HepG2 (cell line): ENCODE results near the gene SLC35F1. TPM values are rescaled to one million over a fixed set of nuclear protein-coding genes. Genes with fewer than 3 reads are reported as not detected.

Source experiments
- ATAC-seq: fragments of 200-7000 bp; cut with Tn5 transposase; 3 replicates; pipeline ENCODE4 v1.9.1; 2020; ENCODE audit warnings: mild to moderate bottlenecking, moderate library complexity
- Bru-seq: library from RNA; stranded (reverse); fragments of 400-500 nt; gene quantifications from one replicate; lab custom pipeline; 2021; lab: Mats Ljungman, UMichigan
- BruChase-seq, 2 experiments: library from RNA; stranded (reverse); fragments of 400-500 nt; gene quantifications; one replicate each; lab custom pipeline; 2021; lab: Mats Ljungman, UMichigan
- BruUV-seq: library from RNA; stranded (reverse); fragments of 400-500 nt; replicated peaks from 2 replicates; lab custom pipeline; 2021; lab: Mats Ljungman, UMichigan
- CTCF ChIA-PET: fragments of 300-600 bp; formaldehyde crosslinking; extraction: SDS; loops from one replicate; lab custom pipeline; 2021; ENCODE audit warnings: low total read pairs, inconsistent platforms, low intra/inter-chr PET ratio; lab: Yijun Ruan, JAX
- POLR2A ChIA-PET: fragments of 350-600 bp; sonication (Branson Sonifier 250); formaldehyde crosslinking; loops from one replicate; lab custom pipeline; 2020; ENCODE audit warnings: antibody characterized with exemption, inconsistent platforms; lab: Yijun Ruan, JAX
- DNase-seq: peaks from one replicate; pipeline ENCODE4 v3.0.0-alpha.2; 2015; ENCODE audit warnings: low spot score
- FAIRE-seq: peaks from 3 replicates; lab custom pipeline; 2011; peaks lifted over from hg19 to GRCh38; lab: Jason Lieb, UNC
- H2AFZ ChIP-seq: one replicate; pipeline ENCODE4 v1.6.1; 2011; ENCODE audit warnings: low read length, inconsistent platforms
- H3K27ac ChIP-seq: fragments of 300-600 bp; 3 replicates; pipeline ENCODE4 v1.8.0; 2011; ENCODE audit warnings: mixed run types, mild to moderate bottlenecking, mixed read lengths, low read length, inconsistent platforms; ENCODE audit not compliant: insufficient read depth; ENCODE audit errors: extremely low read length
- H3K27me3 ChIP-seq, 2 experiments: fragments of 200-600 bp in 1 of 2; 2 replicates in 1 of 2; 3 replicates in 1 of 2; pipeline versions ENCODE4 v1.6.0 to v1.8.0; 2011; ENCODE audit warnings: low read length in 2 of 2, mild to moderate bottlenecking in 2 of 2, moderate library complexity in 2 of 2, inconsistent platforms in 1 of 2; ENCODE audit not compliant: insufficient read depth in 2 of 2, control insufficient read depth in 1 of 2
- H3K36me3 ChIP-seq, 2 experiments: fragments of 200-600 bp in 1 of 2; replicated peaks in 1 of 2; 2 replicates in 1 of 2; 3 replicates in 1 of 2; pipeline versions ENCODE4 v1.5.1 to v1.8.0; 2011; ENCODE audit warnings: low read length in 2 of 2, inconsistent platforms in 1 of 2; ENCODE audit not compliant: insufficient read depth in 2 of 2, control insufficient read depth in 1 of 2
- H3K4me1 ChIP-seq: 2 replicates; pipeline ENCODE4 v1.5.1; 2012; ENCODE audit warnings: low read length, inconsistent platforms; ENCODE audit not compliant: insufficient read depth
- H3K4me2 ChIP-seq: 2 replicates; pipeline ENCODE4 v1.6.0; 2011; ENCODE audit warnings: low read depth, low read length, inconsistent platforms
- H3K4me3 ChIP-seq, 3 experiments: fragments of 200-600 bp in 1 of 3; sonication (generic), shearing (Covaris generic) in 1 of 3; replicated peaks in 1 of 3; 2 replicates each; pipeline ENCODE4 v1.5.1; 2011 to 2016; ENCODE audit warnings: low read length in 3 of 3, inconsistent platforms in 2 of 3, low read depth in 2 of 3, mild to moderate bottlenecking in 2 of 3, control low read depth in 1 of 3, mixed read lengths in 1 of 3; ENCODE audit not compliant: insufficient read depth in 1 of 3
- H3K79me2 ChIP-seq: one replicate; pipeline ENCODE4 v1.6.1; 2011; ENCODE audit warnings: low read length, inconsistent platforms; ENCODE audit not compliant: insufficient read depth
- H3K9ac ChIP-seq: 2 replicates; pipeline ENCODE4 v1.6.0; 2011; ENCODE audit warnings: mild to moderate bottlenecking, low read depth, low read length, inconsistent platforms; ENCODE audit not compliant: insufficient read depth
- H3K9me3 ChIP-seq: 2 replicates; pipeline ENCODE4 v1.5.1; 2012; ENCODE audit warnings: mild to moderate bottlenecking, low read length
- H4K20me1 ChIP-seq: 2 replicates; pipeline ENCODE4 v1.6.0; 2011; ENCODE audit warnings: inconsistent platforms, mild to moderate bottlenecking, low read length, moderate library complexity; ENCODE audit not compliant: insufficient read depth
- MAZ ChIP-seq, 2 experiments: sonication (generic) in 1 of 2; formaldehyde crosslinking in 1 of 2; IDR thresholded peaks; 2 replicates each; pipeline versions ENCODE4 v1.5.0 to v1.6.1; 2012 to 2020; ENCODE audit warnings: low read depth in 2 of 2, mild to moderate bottlenecking in 2 of 2, borderline replicate concordance in 1 of 2, improper control_type of control experiment in 1 of 2, low read length in 1 of 2, missing genetic modification reagents in 1 of 2, moderate library complexity in 1 of 2
- RAD21 ChIP-seq: fragments of 450-650 bp; formaldehyde crosslinking; IDR thresholded peaks from 2 replicates; pipeline ENCODE4 v1.5.0; 2020; ENCODE audit warnings: mild to moderate bottlenecking
- SRSF9 ChIP-seq: fragments of 200-400 bp; formaldehyde crosslinking; IDR thresholded peaks from 2 replicates; pipeline ENCODE4 v1.6.1; 2018; ENCODE audit warnings: borderline replicate concordance, mild to moderate bottlenecking, low read depth, low read length; ENCODE audit not compliant: insufficient read depth, poor library complexity, severe bottlenecking
- ZBTB7B ChIP-seq: sonication (generic); formaldehyde crosslinking; IDR thresholded peaks from 2 replicates; pipeline ENCODE4 v1.4.0; 2020; ENCODE audit warnings: missing genetic modification reagents
- ZFP82 ChIP-seq: sonication (generic); formaldehyde crosslinking; IDR thresholded peaks from 2 replicates; pipeline ENCODE4 v1.5.1; 2020; ENCODE audit warnings: mild to moderate bottlenecking, missing genetic modification reagents, borderline replicate concordance
- ZNF235 ChIP-seq: sonication (generic); formaldehyde crosslinking; IDR thresholded peaks from 2 replicates; pipeline ENCODE4 v1.8.1; 2023; ENCODE audit warnings: mild to moderate bottlenecking, missing genetic modification reagents, borderline replicate concordance
- WGBS: methylation state at CpG from one replicate; pipeline ENCODE4 v1.1.6; 2017; ENCODE audit warnings: low lambda C conversion rate; 5-methylcytosine and 5-hydroxymethylcytosine counted together
- in situ Hi-C: cut with HindIII; loops from 2 replicates; pipeline ENCODE4 v1.10.0; 2017; ENCODE audit warnings: low pct_unique_long_range_greater_than_20kb; ENCODE audit not compliant: extremely low pct_ligation_motif_present
- intact Hi-C: fragments of 100-400 bp; cut with micrococcal nuclease; formaldehyde crosslinking; loops from one replicate; pipeline ENCODE4 v1.10.0; 2022; ENCODE audit not compliant: unreplicated experiment
- long read RNA-seq, 2 experiments: library from RNA in 1 of 2; library from polyadenylated mRNA in 1 of 2; stranded (forward) in 1 of 2; unstranded in 1 of 2; transcript quantifications; one replicate each; pipeline ENCODE4 v2.0.0, GENCODE V29; 2019 to 2022
- polyA minus RNA-seq, 3 experiments: library from RNA; depleted of rRNA, polyadenylated mRNA; stranded (reverse); fragments of >200 nt; gene quantifications; 2 replicates each; pipeline ENCODE4 v1.2.3, GENCODE V29; 2011; ENCODE audit warnings: low replicate concordance in 1 of 3
- polyA plus RNA-seq, 8 experiments: library from polyadenylated mRNA; depleted of rRNA in 3 of 8; stranded (reverse) in 7 of 8; unstranded in 1 of 8; fragments of >200 nt; fragmentation: Illumina TruSeq in 4 of 8; extraction: Trizol in 4 of 8; gene quantifications; 2 replicates each; pipeline versions ENCODE4 v1.2.1 to v1.2.3, GENCODE V29; 2011 to 2016; ENCODE audit warnings: low read depth in 4 of 8, missing spikeins in 1 of 8, mixed read lengths in 1 of 8; ENCODE audit not compliant: insufficient read depth in 1 of 8
- total RNA-seq, 5 experiments: library from RNA; depleted of rRNA; stranded (reverse); fragments of >200 nt; fragmentation: Illumina TruSeq; extraction: Trizol; gene quantifications; 2 replicates each; pipeline ENCODE4 v1.2.3, GENCODE V29; 2016; ENCODE audit warnings: low read depth in 1 of 5
- TF ChIP-seq, protein P1 (sequence below): IDR thresholded peaks from 2 replicates; pipeline ENCODE4 v1.6.1; 2016; ENCODE audit warnings: control low read depth
- TF ChIP-seq, protein P2 (sequence below): sonication (generic); formaldehyde crosslinking; IDR thresholded peaks from 2 replicates; pipeline ENCODE4 v1.5.0; 2020; ENCODE audit warnings: mild to moderate bottlenecking, missing genetic modification reagents, moderate library complexity
- TF ChIP-seq, protein P3 (sequence below): IDR thresholded peaks from 2 replicates; pipeline ENCODE4 v1.6.1; 2016; ENCODE audit warnings: missing compliant biosample characterization, missing genetic modification reagents, borderline replicate concordance
- TF ChIP-seq, protein P4 (sequence below): sonication (generic); formaldehyde crosslinking; IDR thresholded peaks from 2 replicates; pipeline ENCODE4 v1.4.0; 2020; ENCODE audit warnings: missing genetic modification reagents

SLC35F1 gene
- not detected in 2 replicates for total RNA-seq (2016; rRNA removed; fragmentation: Illumina TruSeq; extraction: Trizol)
- not detected in 2 replicates for total RNA-seq (2016; cell fraction: cytosol; rRNA removed; fragmentation: Illumina TruSeq; extraction: Trizol; ENCODE audit: low read depth)
- 0.03 TPM in 1 of 2 replicates, not detected in the other for total RNA-seq (2016; cell fraction: insoluble cytoplasmic fraction; rRNA removed; fragmentation: Illumina TruSeq; extraction: Trizol)
- total RNA-seq (2016; cell fraction: membrane; rRNA removed; fragmentation: Illumina TruSeq; extraction: Trizol) = 0.03 TPM in 1 of 2 replicates, not detected in the other
- total RNA-seq (2016; cell fraction: nucleus; rRNA removed; fragmentation: Illumina TruSeq; extraction: Trizol) = not detected in 2 replicates
- polyA plus RNA-seq (2011; rRNA removed) = 0.01 TPM in 1 of 2 replicates, not detected in the other
- polyA plus RNA-seq (2011; cell fraction: cytosol; rRNA removed) = 0.01 TPM in 1 of 2 replicates, not detected in the other
- polyA plus RNA-seq (2011; cell fraction: nucleus; rRNA removed) = not detected in 2 replicates
- polyA plus RNA-seq (2012) = not detected in 2 replicates
- polyA plus RNA-seq (2016; cell fraction: cytosol; fragmentation: Illumina TruSeq; extraction: Trizol; ENCODE audit: low read depth) = not detected in 2 replicates
- not detected in 2 replicates for polyA plus RNA-seq (2016; cell fraction: insoluble cytoplasmic fraction; fragmentation: Illumina TruSeq; extraction: Trizol; ENCODE audit: low read depth)
- polyA plus RNA-seq (2016; cell fraction: membrane; fragmentation: Illumina TruSeq; extraction: Trizol; ENCODE audit: low read depth) = not detected in 2 replicates
- polyA plus RNA-seq (2016; cell fraction: nucleus; fragmentation: Illumina TruSeq; extraction: Trizol; ENCODE audit: insufficient read depth, low read depth) = not detected in 2 replicates
- not detected in 2 replicates for polyA minus RNA-seq (2011; rRNA and poly(A)+ RNA removed; ENCODE audit: low replicate concordance)
- not detected in 2 replicates for polyA minus RNA-seq (2011; cell fraction: cytosol; rRNA and poly(A)+ RNA removed)
- polyA minus RNA-seq (2011; cell fraction: nucleus; rRNA and poly(A)+ RNA removed) = not detected in 2 replicates
- percentile 6 among the genes with signal in this experiment for Bru-seq, nascent RNA
- percentile 15 among the genes with signal in this experiment for BruChase-seq, experiment 1, labeled RNA remaining after a 6-hour chase
- percentile 11 among the genes with signal in this experiment for BruChase-seq, experiment 2, labeled RNA remaining after a 2-hour chase
- long read RNA-seq, experiment 1 = 0 reads
- long read RNA-seq, experiment 2 = 0 reads

DNA sequence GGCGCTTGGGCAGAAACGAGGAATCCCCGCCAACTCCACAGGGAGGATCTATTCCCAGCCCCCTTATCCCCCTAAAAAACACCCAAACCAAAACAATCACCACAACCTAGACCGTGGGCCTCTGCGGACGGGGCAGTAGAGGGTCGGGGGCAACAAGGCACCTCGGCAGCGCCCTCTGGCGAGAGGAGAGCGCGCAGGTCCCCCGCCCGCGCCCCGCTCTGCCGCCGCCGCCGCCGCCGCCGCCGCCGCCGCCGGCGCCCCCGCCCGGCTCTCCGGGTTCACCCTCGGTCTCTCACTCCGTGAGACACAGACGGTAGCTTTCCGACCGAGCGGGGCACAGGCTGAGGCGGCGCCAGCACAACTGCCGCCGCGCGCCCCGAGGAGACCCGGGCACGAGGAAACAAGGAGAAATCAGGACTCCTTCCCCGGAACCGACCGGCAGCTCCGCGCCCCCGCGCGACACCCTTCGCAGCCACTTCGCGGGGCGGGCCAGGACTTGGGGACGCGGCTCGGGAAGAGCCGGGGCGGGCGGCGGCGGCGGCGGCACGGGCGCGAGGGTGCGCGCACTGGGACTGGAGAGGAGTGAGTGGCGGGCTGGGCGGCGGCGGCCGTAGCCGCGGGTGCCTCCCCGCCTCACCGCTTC is at the start of gene SLC35F1:
Gene SLC35F1 (plus strand): TSS at position 307 of the 643 bp plus-strand sequence.
- ATAC-seq (peak; percentile 88), DNase-seq (peak; percentile 5), FAIRE-seq (no peak)
- H3K9me3 ChIP-seq = no peaks in the 10 kb centered on the region
- POLR2A ChIA-PET = no interaction called here
- H2AFZ ChIP-seq = no peak within 1 kb of the TSS
- no peak within 1 kb of the TSS for H3K9ac ChIP-seq
- no peak within 1 kb of the TSS for H3K27ac ChIP-seq
- H3K4me2 ChIP-seq = peak within 1 kb of the TSS; percentile 88
- no peaks in the 10 kb centered on the region for H3K79me2 ChIP-seq
- BruUV-seq = no TSS peak
- CTCF ChIA-PET = interaction anchor here (1.4 kb wide), 1 partner anchor 561 kb away, joined by 5 read pairs; no protein-coding TSS in a partner anchor
- H3K4me1 ChIP-seq = peaks cover 6% of the 10 kb centered on the region
- peak within 1 kb of the TSS; percentile 59 to 78 (median 68) for H3K4me3 ChIP-seq
- no peaks in the 10 kb centered on the region for H4K20me1 ChIP-seq
- intact Hi-C loops = loop anchor here (1.0 kb wide), 2 partner anchors 47 to 67 kb away; no protein-coding TSS in a partner anchor
- in situ Hi-C loops = no loop called here
- H3K27me3 ChIP-seq = peaks cover 6 to 35% of the 10 kb centered on the region in 2 experiments; a peak in 4 of 5 replicates
- 3% methylated on average over 28 of the region's 82 CpGs for WGBS
- no peaks in the 10 kb centered on the region for H3K36me3 ChIP-seq
- TF ChIP-seq MAZ (IDR thresholded peaks at IDR 0.05; ENCODE audit: borderline replicate concordance, low read depth, low read length) = peak; percentile 44; the same call in 1 of the 2 replicates
- peak; percentile 69; the same call in 1 of the 2 replicates for TF ChIP-seq MAZ (CRISPR knock-in tag; IDR thresholded peaks at IDR 0.05; ENCODE audit: low read depth)
- TF ChIP-seq ZBTB7B = 0 out of 2 replicates have a peak, but pooled peaks have one; percentile 42
- TF ChIP-seq, protein P1, sequence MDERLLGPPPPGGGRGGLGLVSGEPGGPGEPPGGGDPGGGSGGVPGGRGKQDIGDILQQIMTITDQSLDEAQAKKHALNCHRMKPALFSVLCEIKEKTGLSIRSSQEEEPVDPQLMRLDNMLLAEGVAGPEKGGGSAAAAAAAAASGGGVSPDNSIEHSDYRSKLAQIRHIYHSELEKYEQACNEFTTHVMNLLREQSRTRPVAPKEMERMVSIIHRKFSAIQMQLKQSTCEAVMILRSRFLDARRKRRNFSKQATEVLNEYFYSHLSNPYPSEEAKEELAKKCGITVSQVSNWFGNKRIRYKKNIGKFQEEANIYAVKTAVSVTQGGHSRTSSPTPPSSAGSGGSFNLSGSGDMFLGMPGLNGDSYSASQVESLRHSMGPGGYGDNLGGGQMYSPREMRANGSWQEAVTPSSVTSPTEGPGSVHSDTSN (CRISPR knock-in tag) = no peak
- TF ChIP-seq, protein P2, sequence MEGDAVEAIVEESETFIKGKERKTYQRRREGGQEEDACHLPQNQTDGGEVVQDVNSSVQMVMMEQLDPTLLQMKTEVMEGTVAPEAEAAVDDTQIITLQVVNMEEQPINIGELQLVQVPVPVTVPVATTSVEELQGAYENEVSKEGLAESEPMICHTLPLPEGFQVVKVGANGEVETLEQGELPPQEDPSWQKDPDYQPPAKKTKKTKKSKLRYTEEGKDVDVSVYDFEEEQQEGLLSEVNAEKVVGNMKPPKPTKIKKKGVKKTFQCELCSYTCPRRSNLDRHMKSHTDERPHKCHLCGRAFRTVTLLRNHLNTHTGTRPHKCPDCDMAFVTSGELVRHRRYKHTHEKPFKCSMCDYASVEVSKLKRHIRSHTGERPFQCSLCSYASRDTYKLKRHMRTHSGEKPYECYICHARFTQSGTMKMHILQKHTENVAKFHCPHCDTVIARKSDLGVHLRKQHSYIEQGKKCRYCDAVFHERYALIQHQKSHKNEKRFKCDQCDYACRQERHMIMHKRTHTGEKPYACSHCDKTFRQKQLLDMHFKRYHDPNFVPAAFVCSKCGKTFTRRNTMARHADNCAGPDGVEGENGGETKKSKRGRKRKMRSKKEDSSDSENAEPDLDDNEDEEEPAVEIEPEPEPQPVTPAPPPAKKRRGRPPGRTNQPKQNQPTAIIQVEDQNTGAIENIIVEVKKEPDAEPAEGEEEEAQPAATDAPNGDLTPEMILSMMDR (CRISPR knock-in tag) = peak; percentile 76
- TF ChIP-seq, protein P3, sequence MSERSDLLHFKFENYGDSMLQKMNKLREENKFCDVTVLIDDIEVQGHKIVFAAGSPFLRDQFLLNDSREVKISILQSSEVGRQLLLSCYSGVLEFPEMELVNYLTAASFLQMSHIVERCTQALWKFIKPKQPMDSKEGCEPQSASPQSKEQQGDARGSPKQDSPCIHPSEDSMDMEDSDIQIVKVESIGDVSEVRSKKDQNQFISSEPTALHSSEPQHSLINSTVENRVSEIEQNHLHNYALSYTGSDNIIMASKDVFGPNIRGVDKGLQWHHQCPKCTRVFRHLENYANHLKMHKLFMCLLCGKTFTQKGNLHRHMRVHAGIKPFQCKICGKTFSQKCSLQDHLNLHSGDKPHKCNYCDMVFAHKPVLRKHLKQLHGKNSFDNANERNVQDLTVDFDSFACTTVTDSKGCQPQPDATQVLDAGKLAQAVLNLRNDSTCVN (CRISPR knock-in tag) = no peak
- TF ChIP-seq RAD21 (CRISPR knock-in tag) = peak; percentile 27; the same call in 1 of the 2 replicates
- TF ChIP-seq ZNF235 (CRISPR knock-in tag) = no peak
- no peak for TF ChIP-seq SRSF9
- 0 out of 2 replicates have a peak, but pooled peaks have one; percentile 60 for TF ChIP-seq ZFP82 (CRISPR knock-in tag)
- TF ChIP-seq, protein P4, sequence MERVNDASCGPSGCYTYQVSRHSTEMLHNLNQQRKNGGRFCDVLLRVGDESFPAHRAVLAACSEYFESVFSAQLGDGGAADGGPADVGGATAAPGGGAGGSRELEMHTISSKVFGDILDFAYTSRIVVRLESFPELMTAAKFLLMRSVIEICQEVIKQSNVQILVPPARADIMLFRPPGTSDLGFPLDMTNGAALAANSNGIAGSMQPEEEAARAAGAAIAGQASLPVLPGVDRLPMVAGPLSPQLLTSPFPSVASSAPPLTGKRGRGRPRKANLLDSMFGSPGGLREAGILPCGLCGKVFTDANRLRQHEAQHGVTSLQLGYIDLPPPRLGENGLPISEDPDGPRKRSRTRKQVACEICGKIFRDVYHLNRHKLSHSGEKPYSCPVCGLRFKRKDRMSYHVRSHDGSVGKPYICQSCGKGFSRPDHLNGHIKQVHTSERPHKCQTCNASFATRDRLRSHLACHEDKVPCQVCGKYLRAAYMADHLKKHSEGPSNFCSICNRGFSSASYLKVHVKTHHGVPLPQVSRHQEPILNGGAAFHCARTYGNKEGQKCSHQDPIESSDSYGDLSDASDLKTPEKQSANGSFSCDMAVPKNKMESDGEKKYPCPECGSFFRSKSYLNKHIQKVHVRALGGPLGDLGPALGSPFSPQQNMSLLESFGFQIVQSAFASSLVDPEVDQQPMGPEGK (CRISPR knock-in tag) = peak; percentile 54; the same call in 1 of the 2 replicates
